GM19452 (cell line): ENCODE measurements around the gene ARHGAP11B.
"Not testable (repeated sequence)": the region's sequence is repeated elsewhere in the genome, so short reads cannot be mapped to it uniquely, and the experiment has no call there.

Source experiments
- ATAC-seq: cut with Tn5 transposase; IDR thresholded peaks from one replicate; pipeline ENCODE4 v1.9.1; 2021; ENCODE audit not compliant: unreplicated experiment

The ARHGAP11B gene

DNA sequence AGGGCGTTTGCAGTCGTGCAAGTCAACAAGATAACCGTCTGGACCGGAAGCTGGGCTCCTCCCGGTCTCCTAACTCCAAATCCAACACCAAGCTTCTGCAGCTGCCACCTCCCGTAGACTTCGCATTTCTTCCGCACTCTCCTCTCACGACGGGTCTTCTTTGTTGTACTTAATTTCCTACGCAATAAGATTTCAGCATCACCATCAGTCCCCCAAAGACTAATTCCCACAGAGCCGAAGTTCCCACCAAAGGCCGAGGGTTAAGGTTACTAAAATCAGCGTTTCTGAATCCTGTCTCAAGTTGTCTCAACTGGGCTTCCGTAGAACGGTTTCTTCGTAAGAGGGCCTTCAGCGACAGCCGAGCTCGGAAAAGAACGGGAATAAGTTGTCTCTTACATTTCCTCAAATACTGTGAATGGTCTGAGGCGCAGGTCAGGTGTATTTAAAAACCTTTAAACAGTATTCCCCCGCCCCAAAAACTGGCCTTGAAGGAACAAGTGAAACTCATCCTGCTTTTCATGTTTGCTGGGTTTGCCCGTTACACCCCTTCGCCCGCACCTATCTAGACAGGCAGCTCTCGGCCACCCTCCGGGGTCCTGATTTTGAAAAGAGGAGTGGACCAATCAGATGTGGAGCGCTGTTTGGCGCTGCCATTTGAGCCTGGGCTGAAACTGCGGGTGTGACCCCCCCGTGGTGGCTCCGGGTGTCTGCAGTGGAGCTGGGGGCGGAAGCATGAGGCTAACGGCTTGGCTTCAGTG lies at the start of gene ARHGAP11B:
Gene ARHGAP11B, plus strand, starts transcription at position 693 of the 758 bp plus-strand sequence.
- ATAC-seq: peak; percentile 92

DNA sequence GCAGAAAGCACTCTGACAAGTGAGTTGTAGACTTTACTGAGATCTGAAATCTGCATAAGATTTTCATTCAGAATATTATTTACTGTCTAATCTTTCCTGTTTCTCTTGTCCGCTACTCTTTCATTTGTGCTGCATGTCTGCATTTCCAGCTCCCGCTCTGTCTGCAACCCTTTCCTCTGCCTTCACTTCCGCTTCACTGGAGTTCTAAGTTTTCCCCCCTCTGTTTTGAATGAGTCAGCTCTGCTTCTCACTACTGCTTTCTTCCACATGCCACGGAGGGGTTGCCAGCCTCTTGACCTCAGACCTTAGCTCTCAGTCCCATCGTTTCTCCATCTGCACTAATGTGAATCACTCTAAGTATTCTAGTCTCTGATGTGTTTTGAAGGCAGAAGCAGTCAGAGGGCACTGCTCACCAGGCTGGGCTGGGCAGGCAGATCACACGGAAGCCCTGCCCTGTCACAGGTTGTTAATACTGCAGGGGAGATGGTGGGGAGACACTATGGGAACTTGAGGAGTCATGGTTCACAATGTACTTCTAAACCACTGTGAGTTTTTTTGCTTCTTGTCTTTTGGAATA lies 46.4 kb upstream of the ARHGAP11B start:
- not testable (repeated sequence) for ATAC-seq

DNA sequence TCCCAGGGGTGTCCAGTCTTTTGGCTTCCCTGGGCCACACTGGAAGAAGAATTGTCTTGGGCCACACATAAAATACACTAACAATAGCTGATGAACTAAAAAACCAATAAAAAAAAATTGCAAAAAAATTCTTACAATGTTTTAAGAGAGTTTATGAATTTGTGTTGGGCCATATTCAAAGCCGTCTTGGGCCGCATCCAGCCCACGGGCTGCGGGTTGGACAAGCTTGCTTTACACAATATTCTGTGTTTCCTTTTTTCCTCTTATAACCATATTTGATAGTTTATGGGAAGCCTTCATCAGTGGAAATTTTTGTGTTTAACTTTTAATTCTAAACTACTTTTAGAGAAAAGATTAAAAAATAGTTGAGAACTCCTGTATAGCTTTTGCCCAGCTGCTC lies 45.2 kb upstream of the ARHGAP11B start:
- not testable (repeated sequence) for ATAC-seq

DNA sequence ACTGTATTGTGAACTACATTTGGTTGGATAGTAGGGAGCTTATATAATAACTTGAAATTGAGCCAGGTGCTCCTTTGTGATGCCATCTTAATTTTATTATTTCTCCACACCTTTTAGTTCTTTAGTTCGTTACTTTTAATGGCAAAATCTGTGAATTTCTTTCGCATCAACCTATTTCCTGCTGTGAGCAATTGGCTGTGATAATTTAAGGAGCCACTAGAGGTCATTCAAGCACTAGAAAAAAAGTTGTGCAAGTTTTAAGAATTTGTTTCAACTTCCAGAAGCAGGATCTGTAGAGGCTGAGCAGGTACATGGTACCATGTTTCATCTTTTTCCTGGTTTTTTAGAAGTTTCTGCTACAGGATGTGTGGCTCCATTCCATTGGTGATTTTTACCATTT lies 27.0 kb upstream of the ARHGAP11B start:
- ATAC-seq: not testable (repeated sequence)

DNA sequence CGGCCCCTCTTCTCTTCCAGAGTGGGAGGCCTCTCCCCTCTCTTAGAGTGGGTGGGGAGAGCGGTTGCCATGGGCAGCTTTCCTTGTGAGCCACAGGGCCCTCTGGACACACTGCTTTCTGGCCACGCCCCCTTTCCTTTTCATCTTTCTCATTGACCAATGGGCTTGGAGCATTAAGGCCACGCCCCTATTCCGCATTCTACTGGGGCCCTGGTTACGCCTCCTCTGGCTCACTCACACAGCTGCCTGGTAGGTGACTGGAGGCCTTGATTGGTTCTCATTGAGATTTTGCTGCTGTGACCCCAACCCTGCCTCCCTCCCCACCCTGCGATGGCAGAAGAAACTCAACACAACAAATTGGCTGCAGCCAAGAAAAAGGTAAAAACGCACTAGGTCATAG lies 22.1 kb upstream of the ARHGAP11B start, which contains the start of gene GOLGA8H:
Gene GOLGA8H, plus strand, starts transcription at position 233 of the 400 bp plus-strand sequence. Its CDS starts 98 bp downstream, at position 331.
- not testable (repeated sequence) for ATAC-seq

DNA sequence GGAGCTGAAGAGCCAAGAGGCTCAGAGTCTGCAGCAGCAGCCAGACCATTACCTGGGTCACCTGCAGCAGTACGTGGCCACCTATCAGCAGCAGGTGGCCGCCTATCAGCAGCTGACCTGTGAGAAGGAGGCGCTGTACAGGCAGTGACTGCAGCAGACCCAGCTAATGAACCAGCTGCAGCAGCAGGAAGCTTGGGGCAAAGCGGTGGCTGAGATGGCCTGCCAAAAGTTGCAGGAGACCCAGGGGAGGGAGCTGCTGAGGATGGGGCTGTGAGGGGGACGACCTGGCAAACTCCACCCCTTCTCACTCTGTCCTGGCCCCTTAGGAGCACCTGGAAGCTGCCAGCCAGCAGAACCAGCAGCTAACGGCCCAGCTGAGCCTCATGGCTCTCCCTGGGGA lies 13.7 kb upstream of the ARHGAP11B start:
- not testable (repeated sequence) for ATAC-seq

DNA sequence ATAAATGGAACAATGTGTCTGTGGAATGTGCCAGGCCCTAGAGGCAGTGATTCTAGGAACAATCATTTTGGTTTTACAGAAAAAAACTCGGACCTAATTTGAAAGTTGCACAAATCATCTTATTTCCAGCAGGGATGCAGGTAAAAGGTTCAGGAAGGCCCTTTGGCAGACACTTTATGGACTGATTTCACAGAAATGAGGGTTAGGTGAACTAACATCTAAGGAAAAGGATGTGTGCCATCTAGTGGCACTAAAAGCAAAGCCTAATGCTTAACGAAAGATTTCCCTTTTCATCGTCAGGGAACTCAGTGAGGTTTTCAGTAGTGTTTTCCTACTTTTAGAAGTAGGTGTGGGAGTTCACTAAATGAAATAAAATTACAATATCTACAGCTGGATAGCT lies 4.6 kb upstream of the ARHGAP11B start:
- ATAC-seq: not testable (repeated sequence)

DNA sequence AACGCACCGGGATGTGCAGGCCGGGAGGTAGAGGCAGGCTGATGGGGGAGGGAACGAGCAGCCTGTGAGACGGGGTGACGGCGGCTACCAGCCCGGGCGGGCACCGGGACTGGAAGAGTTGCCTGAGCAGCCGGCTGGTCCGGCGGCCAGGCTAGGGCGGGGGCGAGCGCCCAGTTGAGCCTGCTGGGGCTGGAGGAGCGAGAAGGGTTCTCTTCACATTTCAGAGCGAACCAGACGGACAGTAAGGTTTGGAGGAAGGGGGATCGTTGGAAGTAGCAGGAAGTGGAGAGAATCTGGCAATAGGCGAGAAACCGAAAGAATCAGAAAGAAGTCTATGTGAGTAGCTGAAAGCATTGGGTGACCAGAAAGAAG lies 252 bp downstream of the ARHGAP11B start:
- not testable (repeated sequence) for ATAC-seq

DNA sequence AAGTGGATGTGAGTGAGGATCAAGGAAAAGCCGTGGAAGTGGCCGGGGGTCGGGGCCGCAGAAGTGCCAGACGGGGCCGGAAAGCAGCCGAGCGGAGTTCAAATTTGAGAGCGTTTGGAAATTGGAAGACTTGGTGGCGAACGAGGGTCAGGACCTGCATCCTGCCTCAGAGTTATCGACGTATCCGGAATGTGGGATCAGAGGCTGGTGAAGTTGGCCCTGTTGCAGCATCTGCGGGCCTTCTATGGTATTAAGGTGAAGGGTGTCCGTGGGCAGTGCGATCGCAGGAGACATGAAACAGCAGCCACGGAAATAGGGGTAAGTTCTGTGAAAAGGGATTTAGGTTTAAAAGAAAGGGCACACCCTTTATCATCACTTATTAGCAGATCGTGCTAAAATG lies 704 bp downstream of the ARHGAP11B start:
- ATAC-seq: not testable (repeated sequence)

DNA sequence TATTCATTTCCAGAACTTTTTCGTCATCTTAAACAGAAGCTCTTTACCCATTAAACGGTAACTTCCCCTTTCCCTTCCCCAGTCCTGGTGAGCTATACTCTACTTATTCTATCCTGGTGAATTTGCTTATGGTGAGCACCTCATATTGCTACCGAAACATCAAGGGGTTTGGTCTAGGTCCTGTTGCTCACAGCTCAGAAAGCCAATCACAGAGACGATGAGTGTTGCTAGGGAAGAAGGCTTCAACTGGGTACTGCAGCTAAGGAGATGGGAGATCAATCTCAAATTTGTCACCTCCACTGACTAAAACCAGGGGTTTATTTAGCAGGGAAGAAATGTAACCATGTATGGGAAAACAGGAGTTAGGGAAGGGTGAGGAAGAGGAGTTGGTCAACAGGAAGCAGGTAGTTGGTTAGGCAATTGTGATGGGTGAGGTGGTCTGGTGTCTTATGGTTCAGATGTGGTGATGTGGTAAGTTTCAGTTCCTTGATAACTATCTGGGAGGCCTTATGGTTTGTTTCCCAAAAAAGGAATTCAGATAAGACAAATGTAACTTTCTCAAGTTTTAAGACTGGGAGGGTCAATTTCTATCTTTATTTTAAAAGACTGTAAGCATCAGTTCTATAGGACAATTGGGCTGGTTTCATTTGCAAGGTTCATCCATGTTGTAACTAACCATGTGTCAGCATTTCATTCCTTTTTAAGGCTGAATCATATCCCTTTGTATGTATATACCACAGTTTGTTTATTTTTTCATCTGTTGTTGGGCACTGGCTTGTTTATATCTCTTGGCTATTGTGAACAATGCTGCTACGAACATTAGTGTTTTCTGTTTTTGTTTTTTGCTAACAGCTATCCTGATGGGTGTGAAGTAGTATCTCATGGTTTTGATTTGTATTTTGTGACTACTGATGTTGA lies 24.3 kb downstream of the ARHGAP11B start:
- ATAC-seq: peak; percentile 92

DNA sequence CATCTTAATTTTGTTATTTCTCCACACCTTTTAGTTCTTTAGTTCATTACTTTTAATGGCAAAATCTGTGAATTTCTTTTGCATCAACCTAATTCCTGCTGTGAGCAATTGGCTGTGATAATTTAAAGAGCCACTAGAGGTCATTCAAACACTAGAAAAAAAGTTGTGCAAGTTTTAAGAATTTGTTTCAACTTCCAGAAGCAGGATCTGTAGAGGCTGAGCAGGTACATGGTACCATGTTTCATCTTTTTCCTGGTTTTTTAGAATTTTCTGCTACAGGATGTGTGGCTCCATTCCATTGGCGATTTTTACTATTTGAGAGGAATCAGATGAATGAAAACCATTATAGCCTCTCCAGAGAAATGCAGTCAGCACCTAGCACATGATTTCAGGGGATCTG lies 35.2 kb downstream of the ARHGAP11B start:
- not testable (repeated sequence) for ATAC-seq

DNA sequence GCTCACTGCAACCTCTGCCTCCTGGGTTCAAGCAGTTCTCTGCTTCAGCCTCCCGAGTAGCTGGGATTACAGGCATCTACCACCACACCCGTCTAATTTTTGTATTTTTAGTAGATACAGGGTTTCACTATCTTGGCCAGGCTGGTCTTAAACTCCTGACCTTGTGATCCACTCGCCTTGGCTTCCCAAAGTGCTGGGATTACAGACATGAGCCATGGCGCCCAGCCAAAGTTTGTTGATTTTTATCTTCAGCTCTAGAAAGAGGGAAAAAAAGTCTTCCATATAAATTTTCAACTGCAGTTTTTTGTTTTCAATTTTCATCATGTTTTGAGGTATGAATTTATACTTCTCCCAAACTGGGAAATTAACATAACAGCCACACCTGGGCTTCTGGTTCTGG lies 43.7 kb downstream of the ARHGAP11B start:
- ATAC-seq: not testable (repeated sequence)

DNA sequence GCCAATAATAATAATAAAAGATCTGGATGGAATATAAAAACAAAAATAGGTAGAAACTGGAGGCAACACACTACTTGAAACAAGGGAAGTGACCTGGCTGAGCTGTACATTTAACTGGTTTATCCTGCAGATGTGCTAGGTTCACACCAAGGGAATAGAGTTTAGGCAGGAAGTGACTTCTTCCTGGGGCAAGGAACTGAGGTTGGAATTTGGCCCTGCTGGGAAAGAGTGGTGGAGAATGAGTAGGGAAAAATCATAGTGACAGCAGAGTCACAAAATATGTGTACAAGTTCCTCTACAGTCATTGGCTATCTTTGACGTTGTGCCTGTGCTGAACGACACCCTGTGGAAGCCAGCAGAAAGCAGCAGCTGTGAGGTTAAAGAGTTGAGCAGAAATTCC lies 44.1 kb downstream of the ARHGAP11B start:
- no peak for ATAC-seq

DNA sequence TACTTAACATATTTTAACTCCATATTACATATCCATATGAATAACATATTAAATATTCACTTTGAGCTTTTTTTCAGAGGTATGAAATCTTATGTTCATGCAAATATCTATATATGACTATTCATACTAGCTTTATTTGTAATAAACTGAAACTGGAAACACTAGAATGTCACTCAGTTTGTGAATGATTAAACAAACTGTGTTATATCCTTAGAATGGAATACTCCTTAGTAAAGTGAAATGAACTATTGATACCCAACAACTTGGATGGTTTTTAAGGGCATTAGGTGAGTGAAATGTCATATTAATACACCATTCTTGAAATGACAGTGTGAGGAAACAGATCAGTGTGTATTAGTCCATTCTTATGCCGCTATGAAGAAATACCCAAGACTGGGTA lies 45.4 kb downstream of the ARHGAP11B start:
- ATAC-seq: no peak

DNA sequence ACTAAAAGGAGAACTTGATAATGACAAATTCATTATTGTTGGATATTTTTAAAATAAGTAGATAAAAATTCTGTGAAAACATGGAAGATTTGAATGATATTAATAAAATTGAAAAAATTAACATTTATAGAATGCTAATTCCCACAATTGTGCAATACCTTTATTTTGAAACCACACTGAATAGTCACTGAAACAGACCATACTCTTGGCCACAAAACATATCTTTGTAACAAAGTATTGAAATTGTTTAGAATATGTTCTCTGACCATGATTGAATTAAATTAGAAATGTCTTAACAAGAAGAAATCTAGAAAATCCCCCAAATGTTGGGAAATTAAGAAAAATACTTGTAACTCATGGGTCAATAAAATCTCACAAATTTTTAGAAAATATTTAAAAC lies 49.2 kb downstream of the ARHGAP11B start:
- no peak for ATAC-seq

DNA sequence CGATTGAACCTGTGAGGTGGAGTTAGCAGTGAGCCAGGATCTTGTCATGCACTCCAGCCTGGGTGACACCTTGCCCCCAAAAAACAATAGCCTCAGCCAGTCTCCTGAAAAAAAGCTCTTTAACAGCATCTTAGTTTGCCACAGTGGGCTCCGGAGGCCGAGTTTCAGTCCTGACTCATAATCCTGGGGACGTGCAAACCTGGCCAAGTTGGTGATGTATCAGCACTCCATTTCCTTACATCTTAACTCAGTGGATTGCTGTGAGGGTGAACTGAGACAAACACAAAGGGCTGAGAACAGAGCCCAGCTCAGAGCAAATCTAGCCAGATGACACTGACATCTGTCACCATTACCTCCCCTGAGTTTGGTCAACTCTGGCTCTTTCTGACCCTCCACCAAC lies 50.0 kb downstream of the ARHGAP11B start:
- ATAC-seq: not testable (repeated sequence)

DNA sequence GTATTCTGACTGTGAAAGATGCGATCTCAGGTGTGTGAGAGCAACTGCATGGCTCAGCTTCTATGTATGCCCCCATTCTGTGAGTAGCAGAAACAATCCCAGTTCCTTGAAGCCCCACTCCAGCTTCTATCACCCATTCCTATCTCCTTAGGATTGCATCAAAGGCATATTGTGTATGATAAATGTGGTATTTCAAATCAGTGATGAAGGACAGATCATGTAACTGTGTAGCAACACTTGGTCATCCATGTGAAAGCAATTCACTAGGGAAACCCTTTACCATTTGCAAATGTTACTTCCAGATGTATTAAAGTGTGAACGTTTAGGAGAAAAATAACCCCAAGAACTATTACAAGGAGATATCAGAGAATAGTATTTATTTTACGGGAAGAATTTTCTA lies 55.1 kb downstream of the ARHGAP11B start:
- not testable (repeated sequence) for ATAC-seq

DNA sequence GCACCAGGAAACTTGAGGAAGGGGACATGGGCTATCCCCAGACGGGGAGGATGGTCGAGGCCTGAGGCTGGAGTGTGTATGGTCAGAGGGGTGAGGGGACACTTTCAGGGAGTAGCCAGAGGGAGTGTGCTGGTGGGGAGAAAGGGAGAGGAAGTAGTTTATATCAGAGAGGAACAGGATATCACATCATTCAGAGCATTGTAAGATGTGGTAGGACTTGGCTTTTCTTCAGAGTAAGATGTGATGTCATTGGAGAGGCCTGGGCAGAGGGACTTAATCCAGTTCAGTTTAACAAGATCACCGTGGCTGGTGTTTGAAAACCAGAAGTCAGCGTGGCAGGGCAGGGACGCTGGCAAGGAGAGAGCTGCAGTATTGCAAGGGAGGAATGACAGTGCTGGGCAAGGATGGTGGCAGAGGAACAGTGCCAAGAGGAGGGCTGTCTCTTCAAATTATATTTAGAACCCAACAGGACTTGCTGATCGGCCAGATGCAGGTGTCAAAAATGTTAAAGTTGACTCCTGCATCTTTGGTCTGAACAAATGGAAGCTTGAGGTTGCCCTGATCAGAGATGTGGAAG lies 59.9 kb downstream of the ARHGAP11B start:
- not testable (repeated sequence) for ATAC-seq

DNA sequence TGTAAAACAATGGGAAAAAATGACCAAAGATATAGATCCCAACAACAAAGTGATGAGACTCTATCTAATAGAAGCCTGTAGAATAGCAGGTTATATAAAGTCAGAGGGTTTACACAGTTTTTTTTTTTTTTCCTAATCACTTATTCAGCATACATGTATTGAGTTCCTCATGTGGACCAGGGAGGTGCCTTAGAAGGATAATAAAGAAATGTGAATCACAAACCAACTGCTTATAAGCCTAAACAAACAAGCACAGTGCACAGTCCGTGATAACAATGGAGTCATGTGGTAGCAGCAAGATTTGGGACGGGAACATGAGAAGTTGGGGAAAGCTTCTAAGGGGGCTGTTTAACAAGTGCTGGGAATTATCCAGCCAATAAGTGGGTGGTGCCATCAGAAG lies 60.7 kb downstream of the ARHGAP11B start:
- not testable (repeated sequence) for ATAC-seq
